GOT3 (cell line): Measurements from ENCODE around the gene RGPD3.

ENCODE experiments used
- DNase-seq: peaks from one replicate; lab custom pipeline; 2025; ENCODE audit warnings: mixed read lengths; lab: John Stamatoyannopoulos, UW

RGPD3 gene

DNA sequence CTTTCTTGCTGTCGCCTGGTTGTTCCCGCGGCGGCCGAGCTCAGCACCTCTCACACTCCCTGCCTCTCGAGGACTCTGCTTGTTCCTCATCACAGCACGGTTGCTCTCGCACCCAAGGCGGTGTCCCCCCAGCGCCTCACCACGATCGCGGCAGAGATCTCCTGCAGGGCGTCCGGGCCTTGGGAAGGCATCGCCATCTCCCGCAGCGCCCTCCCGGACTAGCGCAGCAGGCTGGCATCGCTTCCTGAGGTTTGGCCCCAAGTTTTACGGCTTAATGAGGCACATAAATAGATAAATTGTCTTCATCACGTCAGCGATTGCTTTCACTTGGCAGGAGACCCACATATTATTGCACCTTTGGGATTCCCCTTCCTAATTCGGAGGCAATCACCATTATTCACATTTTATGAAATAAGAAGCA lies 125.4 kb downstream of the RGPD3 start:
- no peak for DNase-seq

DNA sequence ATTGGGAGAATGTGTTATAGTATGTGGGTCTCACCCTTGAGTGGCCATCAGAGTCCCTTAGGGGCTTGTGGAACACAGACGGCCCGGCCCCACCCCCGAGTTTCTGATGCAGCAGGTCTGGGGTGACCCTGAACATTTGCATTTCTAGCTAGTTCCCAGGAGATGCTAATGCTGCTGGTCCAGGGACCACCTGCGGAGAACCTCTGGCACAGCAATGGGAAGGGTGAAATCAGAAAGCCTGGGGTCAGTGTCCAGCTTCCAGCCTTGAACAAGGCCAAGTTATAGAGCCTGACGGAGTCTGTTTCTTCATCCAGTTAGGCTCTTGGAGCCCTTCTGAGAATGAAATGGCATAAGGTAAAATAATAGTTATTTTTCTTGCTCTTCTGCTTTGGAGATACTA lies 126.5 kb downstream of the RGPD3 start:
- no peak for DNase-seq
